NCI-H2196 (cell line): ENCODE results near the gene SFSWAP.
"Not testable (repeated sequence)": the region's sequence is repeated elsewhere in the genome, so short reads cannot be mapped to it uniquely, and the experiment has no call there.

Source experiments
- DNase-seq: peaks from one replicate; lab custom pipeline; 2025; ENCODE audit not compliant: unreplicated experiment; lab: John Stamatoyannopoulos, UW

The SFSWAP gene

DNA sequence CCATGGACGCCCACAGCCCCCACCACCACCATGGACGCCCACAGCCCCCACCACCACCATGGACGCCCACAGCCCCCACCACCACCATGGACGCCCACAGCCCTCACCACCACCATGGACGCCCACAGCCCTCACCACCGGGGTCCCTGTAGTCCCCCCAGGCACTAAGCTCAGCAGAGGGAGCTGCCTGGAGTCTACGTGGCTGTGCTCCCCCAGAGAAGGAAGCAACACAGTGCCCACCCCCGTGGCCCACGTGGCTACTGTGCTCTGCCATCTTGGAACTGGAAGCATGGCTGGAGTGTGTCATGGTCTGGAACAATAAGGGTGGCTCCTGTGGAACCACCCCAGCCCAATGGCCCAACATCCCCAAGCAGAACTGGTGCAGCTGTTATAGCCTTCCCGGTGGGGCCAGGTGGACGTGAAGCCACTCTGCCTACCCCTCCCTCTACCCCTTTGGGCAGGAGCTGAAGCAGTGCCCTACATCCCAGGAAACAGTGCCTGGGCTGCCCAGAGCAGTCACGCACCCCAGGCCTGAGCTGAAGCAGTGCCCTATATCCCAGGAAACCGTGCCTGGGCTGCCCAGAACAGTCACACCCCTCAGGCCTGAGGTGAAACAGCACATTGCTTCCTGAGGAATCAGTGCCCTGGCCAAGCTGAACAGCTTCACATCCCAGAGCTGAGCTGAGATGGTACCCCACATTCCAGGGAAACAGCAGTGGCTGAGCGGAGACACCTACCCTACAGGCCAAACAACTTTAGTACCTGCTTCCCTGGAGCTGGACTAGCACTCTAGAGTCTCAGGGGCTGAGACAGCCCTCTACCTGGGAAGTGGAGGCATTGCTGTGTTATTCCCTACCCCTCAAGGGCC lies 9.0 kb upstream of the SFSWAP start:
- DNase-seq: no peak

GRCh38 chr12:131702573-131702877 lies 8.4 kb upstream of the SFSWAP start:
- no peak for DNase-seq

- no peak for DNase-seq
Observed at GRCh38 chr12:131703161-131703560, 7.7 kb upstream of the SFSWAP start.

DNA sequence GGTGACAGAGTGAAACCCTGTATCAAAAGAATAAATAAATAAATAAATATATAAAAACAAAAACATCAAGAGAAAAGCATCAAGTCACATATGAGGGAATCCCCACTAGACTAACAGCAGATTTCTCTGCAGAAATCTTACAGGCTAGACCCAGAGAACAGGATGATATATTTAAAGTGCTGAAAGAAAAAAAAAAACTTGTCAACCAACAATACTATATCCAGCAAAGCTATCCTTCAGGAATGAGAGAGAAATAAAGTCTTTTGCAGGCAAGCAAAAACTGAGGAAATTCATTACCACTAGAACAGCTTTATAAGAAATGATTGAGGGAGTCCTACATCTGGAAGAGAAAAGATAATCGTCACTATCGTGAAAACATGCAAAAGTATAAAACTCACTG lies 6.4 kb upstream of the SFSWAP start:
- no peak for DNase-seq

GRCh38 chr12:131706709-131707108 lies 4.2 kb upstream of the SFSWAP start:
- not testable (repeated sequence) for DNase-seq

- no peak for DNase-seq
Observed at GRCh38 chr12:131709226-131709625, 1.7 kb upstream of the SFSWAP start.

- DNase-seq: no peak
Observed at GRCh38 chr12:131711551-131712205, 788 bp downstream of the SFSWAP start.

- no peak for DNase-seq
Observed at GRCh38 chr12:131713349-131713748, 2.5 kb downstream of the SFSWAP start.

DNA sequence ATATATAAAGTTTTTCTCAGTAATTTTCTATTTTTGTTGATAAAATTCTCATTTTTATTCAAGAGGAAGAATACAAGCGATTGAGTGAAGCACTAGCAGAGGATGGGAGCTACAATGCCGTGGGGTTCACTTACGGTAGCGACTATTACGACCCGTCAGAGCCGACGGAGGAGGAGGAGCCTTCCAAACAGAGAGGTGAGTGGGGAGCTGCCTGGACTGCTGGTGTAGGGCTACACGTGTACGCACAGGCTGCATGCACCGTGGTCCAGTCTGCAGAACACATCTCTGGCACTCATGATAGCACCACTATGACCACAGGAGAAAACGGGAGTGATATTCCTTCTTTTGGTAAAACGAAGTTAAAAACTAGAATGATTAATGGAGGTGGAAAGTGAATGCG lies 3.9 kb downstream of the SFSWAP start:
- no peak for DNase-seq

GRCh38 chr12:131716282-131716681 lies 5.4 kb downstream of the SFSWAP start:
- no peak for DNase-seq

GRCh38 chr12:131720241-131720640 lies 9.4 kb downstream of the SFSWAP start:
- DNase-seq: no peak

DNA sequence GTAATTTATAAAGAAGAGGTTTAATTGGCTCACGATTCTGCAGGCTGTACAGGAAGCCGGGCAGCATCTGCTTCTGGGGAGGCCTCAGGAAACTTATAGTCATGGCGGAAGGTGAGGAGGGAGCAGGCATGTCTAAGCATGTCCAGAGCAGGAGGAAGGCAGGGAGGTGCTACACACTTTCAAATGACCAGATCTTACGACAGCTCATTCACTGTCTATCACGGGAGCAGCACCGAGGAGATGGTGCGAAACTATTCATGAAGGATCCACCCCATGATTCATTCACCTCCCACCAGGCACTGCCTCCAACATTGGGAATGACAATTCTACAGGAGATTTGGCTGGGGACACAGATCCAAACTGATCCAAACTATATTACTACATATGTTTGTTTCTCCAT lies 10.0 kb downstream of the SFSWAP start:
- no peak for DNase-seq

GRCh38 chr12:131721548-131721947 lies 10.7 kb downstream of the SFSWAP start:
- DNase-seq: no peak

- DNase-seq: no peak
Observed at GRCh38 chr12:131723532-131723931, 12.6 kb downstream of the SFSWAP start.

DNA sequence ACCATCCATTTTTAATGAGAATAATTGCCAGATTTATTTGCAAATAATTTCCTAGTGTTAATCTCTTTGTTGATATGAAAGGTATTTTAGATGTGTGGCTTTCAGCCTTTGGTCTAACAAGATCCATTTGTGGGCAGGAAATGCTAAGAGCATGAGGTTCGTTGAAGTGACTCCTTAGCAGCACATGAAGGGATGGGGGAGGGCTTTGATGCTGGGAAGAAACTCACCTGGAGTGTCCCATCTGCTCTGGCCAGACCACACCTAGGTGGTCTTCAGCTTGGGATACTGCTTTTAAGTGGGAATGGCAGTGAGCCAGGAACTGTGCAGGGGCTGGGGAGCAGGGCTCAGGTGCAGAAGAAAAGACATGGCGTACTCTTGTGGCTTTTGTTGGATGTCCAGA lies 13.6 kb downstream of the SFSWAP start:
- DNase-seq: no peak

DNA sequence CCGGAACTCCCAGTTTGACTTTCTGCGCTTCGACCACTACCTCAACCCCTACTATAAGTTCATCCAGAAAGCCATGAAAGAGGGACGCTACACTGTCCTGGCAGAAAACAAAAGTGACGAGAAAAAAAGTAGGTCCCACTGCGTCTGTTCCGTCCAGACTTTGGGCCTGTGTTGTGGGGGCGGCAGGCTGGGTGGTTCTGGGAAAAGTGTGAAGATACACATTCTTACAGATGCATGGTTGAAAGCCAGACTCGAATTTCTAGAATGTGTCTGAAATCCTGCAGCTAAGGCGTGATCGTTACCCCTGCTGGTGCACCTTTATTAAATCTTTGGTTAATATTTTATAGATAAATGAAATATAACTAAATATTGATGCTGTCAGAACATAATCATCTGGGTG lies 14.6 kb downstream of the SFSWAP start:
- DNase-seq: no peak

- DNase-seq: no peak
Observed at GRCh38 chr12:131728720-131729119, 17.8 kb downstream of the SFSWAP start.

DNA sequence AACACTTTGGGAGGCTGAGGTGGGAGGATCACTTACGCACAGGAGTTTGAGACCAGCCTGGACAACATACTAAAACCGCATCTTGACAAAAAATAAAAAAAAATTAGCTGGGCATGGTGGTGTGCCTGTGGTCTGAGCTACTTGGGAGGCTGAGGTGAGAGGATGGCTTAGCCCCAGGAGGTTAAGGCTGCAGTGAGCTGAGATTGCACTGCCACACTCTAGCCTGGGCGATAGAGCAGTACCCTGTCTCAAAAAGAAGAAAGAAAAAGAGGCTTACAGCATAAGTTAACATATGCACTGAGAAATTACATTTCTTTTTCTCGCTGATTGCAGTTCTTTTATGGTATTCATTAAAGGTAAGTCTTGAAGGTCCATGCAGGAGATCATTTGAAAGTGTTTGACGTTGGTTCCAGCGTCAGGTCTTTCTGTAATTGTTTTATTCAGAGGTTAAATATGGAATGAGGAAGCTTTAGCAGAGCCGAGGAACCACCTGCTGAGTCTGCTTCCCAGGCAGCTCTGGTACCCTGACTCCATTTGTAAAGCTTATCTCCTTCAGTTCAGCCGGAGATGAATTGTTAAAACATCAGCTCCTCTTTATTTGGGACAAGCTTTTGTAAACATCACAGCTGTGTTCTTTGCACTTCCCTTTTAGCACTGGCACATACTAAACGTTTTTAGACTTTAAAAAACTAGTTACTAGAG lies 18.5 kb downstream of the SFSWAP start:
- no peak for DNase-seq

GRCh38 chr12:131732996-131733615 lies 22.2 kb downstream of the SFSWAP start:
- DNase-seq: no peak

GRCh38 chr12:131733874-131734273 lies 23.0 kb downstream of the SFSWAP start:
- no peak for DNase-seq

GRCh38 chr12:131734336-131735152 lies 23.7 kb downstream of the SFSWAP start:
- DNase-seq: no peak
